OCI-LY1 (cell line): Measurements from ENCODE around the gene NME3.

Experiments
- CTCF ChIP-seq: fragments of 200-600 bp; sonication (generic), shearing (Covaris generic); IDR thresholded peaks from 2 replicates; pipeline ENCODE4 v1.5.1; 2017; ENCODE audit warnings: mild to moderate bottlenecking, antibody characterized with exemption, low read length, moderate library complexity, mixed read lengths
- EZH2 ChIP-seq: fragments of 200-600 bp; sonication (generic), shearing (Covaris generic); IDR thresholded peaks from 2 replicates; pipeline ENCODE4 v1.8.0; 2017; ENCODE audit warnings: borderline replicate concordance, mixed run types, mild to moderate bottlenecking, antibody characterized with exemption, low read length, moderate library complexity, mixed read lengths

- TF ChIP-seq CTCF (no peak), EZH2 (no peak)
These were observed 43.4 kb downstream of the NME3 start for GRCh38 chr16:1727651-1728624.
